Testis (tissue), 3 donors: ENCODE data around the gene CD34. TPM values are rescaled to one million over a fixed set of nuclear protein-coding genes. Genes with fewer than 3 reads are reported as not detected.

Source experiments
- DNase-seq: peaks from one replicate; pipeline ENCODE4 v3.0.0-alpha.2; 2019
- H3K27ac ChIP-seq, 2 donors: fragments of 200-600 bp; sonication (generic); one replicate each; pipeline ENCODE4 v1.5.1; 2019
- H3K27me3 ChIP-seq: fragments of 200-600 bp; sonication (generic); one replicate; pipeline ENCODE4 v1.5.1; 2019
- H3K36me3 ChIP-seq: fragments of 200-600 bp; sonication (generic); one replicate; pipeline ENCODE4 v1.5.1; 2017; ENCODE audit warnings: low read depth; ENCODE audit errors: missing control alignments
- H3K4me1 ChIP-seq: fragments of 200-600 bp; sonication (generic); one replicate; pipeline ENCODE4 v1.5.1; 2019
- H3K4me3 ChIP-seq, 2 donors: fragments of 200-600 bp; sonication (generic); one replicate each; pipeline ENCODE4 v1.5.1; 2017 to 2019
- H3K9me3 ChIP-seq: fragments of 200-600 bp; sonication (generic); one replicate; pipeline ENCODE4 v1.5.1; 2017
- POLR2A ChIP-seq: fragments of 450-650 bp; IDR thresholded peaks from one replicate; pipeline ENCODE4 v1.6.1; 2017; ENCODE audit warnings: antibody characterized with exemption, mild to moderate bottlenecking, moderate library complexity
- WGBS, 2 donors: methylation state at CpG; one replicate each; pipeline ENCODE4 v1.1.5; 2018; 5-methylcytosine and 5-hydroxymethylcytosine counted together
- intact Hi-C: fragments of 100-400 bp; cut with DNase I; formaldehyde crosslinking; loops from one replicate; pipeline ENCODE4 v1.15.1; 2023; ENCODE audit warnings: low total_unique reads
- polyA plus RNA-seq: library from polyadenylated mRNA; stranded (reverse); fragments of 350-450 nt; fragmentation: Illumina TruSeq; extraction: RNeasy Lipid Tissue Mini Kit (QIAGEN cat#74804); gene quantifications from one replicate; pipeline ENCODE4 v1.2.3, GENCODE V29; 2014; ENCODE audit warnings: low read depth, low replicate concordance; ENCODE audit not compliant: insufficient read depth
- total RNA-seq, 2 donors: library from RNA; depleted of rRNA; stranded (reverse); fragments of >200 nt; gene quantifications; one replicate each; pipeline ENCODE4 v1.2.3, GENCODE V29; 2016
- TF ChIP-seq, protein P1 (sequence below), 3 experiments: fragments of 450-650 bp in 2 of 3; fragments of 200-600 bp in 1 of 3; sonication (generic) in 1 of 3; IDR thresholded peaks; one replicate each; pipeline ENCODE4 v1.5.1; 2016 to 2019; ENCODE audit warnings: antibody characterized with exemption in 3 of 3, mild to moderate bottlenecking in 2 of 3, moderate library complexity in 1 of 3

CD34 gene
- total and polyA plus RNA-seq, 3 donors from 2014 or later, result 28.3 to 70.7 (median 32.5) TPM

DNA sequence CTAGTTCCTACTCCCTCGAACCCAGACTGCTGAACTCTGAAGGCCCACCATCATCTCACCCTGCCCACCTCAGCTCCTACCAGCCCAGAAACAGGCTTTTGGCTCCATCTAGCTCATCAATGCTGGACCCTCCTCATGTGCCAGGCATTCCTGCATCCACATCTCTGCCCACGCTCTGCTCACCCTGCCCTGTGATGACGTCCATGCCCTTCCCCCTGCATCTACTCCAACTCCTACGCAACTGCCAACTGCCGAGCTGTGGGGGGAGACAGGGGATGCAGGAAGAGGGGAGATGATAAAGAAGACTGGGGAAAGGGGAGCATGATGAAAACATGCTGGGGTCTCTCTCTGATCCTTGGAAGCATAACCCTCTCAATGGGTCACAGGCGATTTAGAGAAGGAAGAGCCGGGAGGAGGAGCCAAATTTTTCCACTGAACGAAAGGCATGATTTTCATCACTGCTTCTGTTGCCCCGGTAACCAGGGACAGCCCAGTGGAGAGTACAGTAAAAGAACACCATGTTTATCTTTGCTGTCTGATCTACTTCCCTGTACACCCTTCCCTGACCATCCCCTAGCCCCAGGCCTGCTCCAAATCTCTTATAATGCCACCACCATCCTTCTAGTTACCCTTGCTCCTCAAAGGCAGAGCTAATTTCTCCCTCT, 44.3 kb downstream of the CD34 start:
- H3K36me3 ChIP-seq, result no peaks in the 10 kb centered on the region
- H3K4me1 ChIP-seq, result peaks cover 27% of the 10 kb centered on the region
- peak; percentile 74 for DNase-seq
- no peaks in the 10 kb centered on the region for H3K9me3 ChIP-seq
- WGBS, 2 donors, result 37 to 46% methylated on average over 9 of the region's 9 CpGs
- H3K27ac ChIP-seq, result peak overlapping the region; percentile 84 to 93
- intact Hi-C loops, result loop anchor here (5.0 kb wide), 1 partner anchor 44 kb away; no protein-coding TSS in a partner anchor
- no peaks in the 10 kb centered on the region for H3K27me3 ChIP-seq
- H3K4me3 ChIP-seq, result no peak overlapping the region
- TF ChIP-seq POLR2A, result no peak
- TF ChIP-seq, protein P1, sequence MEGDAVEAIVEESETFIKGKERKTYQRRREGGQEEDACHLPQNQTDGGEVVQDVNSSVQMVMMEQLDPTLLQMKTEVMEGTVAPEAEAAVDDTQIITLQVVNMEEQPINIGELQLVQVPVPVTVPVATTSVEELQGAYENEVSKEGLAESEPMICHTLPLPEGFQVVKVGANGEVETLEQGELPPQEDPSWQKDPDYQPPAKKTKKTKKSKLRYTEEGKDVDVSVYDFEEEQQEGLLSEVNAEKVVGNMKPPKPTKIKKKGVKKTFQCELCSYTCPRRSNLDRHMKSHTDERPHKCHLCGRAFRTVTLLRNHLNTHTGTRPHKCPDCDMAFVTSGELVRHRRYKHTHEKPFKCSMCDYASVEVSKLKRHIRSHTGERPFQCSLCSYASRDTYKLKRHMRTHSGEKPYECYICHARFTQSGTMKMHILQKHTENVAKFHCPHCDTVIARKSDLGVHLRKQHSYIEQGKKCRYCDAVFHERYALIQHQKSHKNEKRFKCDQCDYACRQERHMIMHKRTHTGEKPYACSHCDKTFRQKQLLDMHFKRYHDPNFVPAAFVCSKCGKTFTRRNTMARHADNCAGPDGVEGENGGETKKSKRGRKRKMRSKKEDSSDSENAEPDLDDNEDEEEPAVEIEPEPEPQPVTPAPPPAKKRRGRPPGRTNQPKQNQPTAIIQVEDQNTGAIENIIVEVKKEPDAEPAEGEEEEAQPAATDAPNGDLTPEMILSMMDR (IDR thresholded peaks at IDR 0.05), result no peak

DNA sequence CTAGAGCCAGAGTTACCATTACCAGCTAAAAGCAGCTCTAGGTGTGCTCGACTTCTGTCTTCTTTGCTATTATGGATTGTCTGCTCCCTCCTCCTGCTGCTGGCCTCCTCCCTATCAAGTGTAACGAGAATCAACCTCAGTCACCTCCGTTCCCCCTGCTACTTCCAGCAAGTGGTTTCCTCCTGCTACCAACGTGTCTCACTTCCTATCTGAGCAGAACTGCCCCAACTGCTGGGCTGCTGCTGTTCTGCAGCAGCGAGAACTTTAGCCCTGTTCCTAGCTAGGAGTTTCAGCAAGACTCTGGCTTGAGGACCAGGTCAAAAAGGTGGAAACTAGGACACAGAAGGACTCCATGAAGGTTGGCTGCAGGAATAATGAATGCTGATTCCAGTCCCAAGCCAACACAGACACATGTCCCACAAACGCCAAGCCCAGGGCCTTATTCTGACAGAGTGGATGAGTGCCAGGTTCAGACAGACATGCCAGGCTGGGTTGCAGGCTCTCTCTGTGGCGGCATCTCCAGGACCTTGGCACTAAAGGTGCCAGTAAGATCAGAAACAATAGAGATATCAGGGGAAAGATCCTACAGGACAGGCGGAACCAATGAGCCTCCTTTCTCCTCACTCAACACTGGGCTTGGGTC, 46.9 kb downstream of the CD34 start:
- H3K4me3 ChIP-seq, result no peak overlapping the region
- H3K36me3 ChIP-seq, result no peaks in the 10 kb centered on the region
- peaks cover 27% of the 10 kb centered on the region for H3K4me1 ChIP-seq
- TF ChIP-seq POLR2A, result no peak
- TF ChIP-seq, protein P1 (IDR thresholded peaks at IDR 0.05), result no peak
- no peaks in the 10 kb centered on the region for H3K9me3 ChIP-seq
- intact Hi-C loops, result no loop called here
- no peaks in the 10 kb centered on the region for H3K27me3 ChIP-seq
- DNase-seq, result no peak
- 69 to 73% methylated on average over 8 of the region's 8 CpGs for WGBS, 2 donors
- peak overlapping the region in 1 of 2 donors; percentile 55 for H3K27ac ChIP-seq

- TF ChIP-seq, protein P1 (IDR thresholded peaks at IDR 0.05), result no peak
- 72 to 90% methylated on average over 2 of the region's 2 CpGs for WGBS, 2 donors
- intact Hi-C loops, result no loop called here
- Histone ChIP-seq H3K27ac (no peak overlapping the region), H3K27me3 (no peaks in the 10 kb centered on the region), H3K9me3 (no peaks in the 10 kb centered on the region), H3K4me1 (peaks cover 22% of the 10 kb centered on the region), H3K36me3 (no peaks in the 10 kb centered on the region), H3K4me3 (no peak overlapping the region)
- DNase-seq, result no peak
Observed at GRCh38 chr1:207862241-207862787, 48.6 kb downstream of the CD34 start.

- peaks cover 15% of the 10 kb centered on the region for H3K4me1 ChIP-seq
- no peaks in the 10 kb centered on the region for H3K36me3 ChIP-seq
- no peak for TF ChIP-seq POLR2A
- no peak overlapping the region for H3K4me3 ChIP-seq
- no peak for DNase-seq
- no peak overlapping the region for H3K27ac ChIP-seq
- no peaks in the 10 kb centered on the region for H3K9me3 ChIP-seq
- intact Hi-C loops, result no loop called here
- H3K27me3 ChIP-seq, result no peaks in the 10 kb centered on the region
- WGBS, 2 donors, result 77 to 83% methylated on average over 9 of the region's 9 CpGs
Observed at GRCh38 chr1:207861442-207862177, 49.3 kb downstream of the CD34 start.

DNA sequence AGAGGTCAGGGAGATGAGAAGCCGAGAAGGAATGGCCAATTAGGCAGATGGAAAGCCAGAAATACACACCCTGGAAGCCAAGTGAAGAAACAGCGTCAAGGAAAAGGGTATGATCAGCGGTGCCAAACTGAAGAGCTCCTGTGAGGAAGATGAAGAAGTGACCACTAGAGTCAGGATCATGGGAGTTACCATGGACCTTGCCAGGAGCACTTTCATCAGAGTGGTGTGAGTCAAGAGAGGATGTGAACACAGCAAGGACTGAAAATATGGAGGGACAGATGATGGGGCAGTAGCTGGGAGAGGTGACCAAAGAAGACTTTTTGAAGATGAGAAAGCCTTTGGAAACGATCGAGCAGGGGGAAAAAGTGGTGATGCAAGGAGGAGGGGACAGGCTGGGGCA, 50.4 kb downstream of the CD34 start:
- Histone ChIP-seq H3K27ac (no peak overlapping the region), H3K9me3 (no peaks in the 10 kb centered on the region), H3K4me3 (no peak overlapping the region), H3K4me1 (peaks cover 9% of the 10 kb centered on the region), H3K36me3 (no peaks in the 10 kb centered on the region), H3K27me3 (no peaks in the 10 kb centered on the region)
- TF ChIP-seq, protein P1 (IDR thresholded peaks at IDR 0.05), result no peak
- TF ChIP-seq POLR2A, result no peak
- intact Hi-C loops, result no loop called here
- 93 to 96% methylated on average over 5 of the region's 5 CpGs for WGBS, 2 donors
- DNase-seq, result no peak
